H9 (cell line): Measurements from ENCODE around the gene KCNJ11. TPM values are rescaled to one million over a fixed set of nuclear protein-coding genes. Genes with fewer than 3 reads are reported as not detected.

Experiments
- DNase-seq: peaks from one replicate; pipeline ENCODE4 v3.0.0-alpha.2; 2017
- H2AFZ ChIP-seq: one replicate; pipeline ENCODE4 v1.6.1; 2013; ENCODE audit warnings: mild to moderate bottlenecking, low read length, control low read depth, moderate library complexity
- H2AK5ac ChIP-seq: 2 replicates; pipeline ENCODE4 v1.6.1; 2013; ENCODE audit warnings: low read length, control low read depth, mixed read lengths; ENCODE audit not compliant: insufficient read length
- H2BK120ac ChIP-seq: one replicate; pipeline ENCODE4 v1.6.1; 2013; ENCODE audit warnings: low read depth, mild to moderate bottlenecking, low read length, control low read depth, inconsistent platforms; ENCODE audit not compliant: poor library complexity, severe bottlenecking
- H2BK12ac ChIP-seq: 2 replicates; pipeline ENCODE4 v1.6.1; 2013; ENCODE audit warnings: low read length, control low read depth, mixed read lengths, low read depth; ENCODE audit not compliant: insufficient read length
- H2BK15ac ChIP-seq: 2 replicates; pipeline ENCODE4 v1.6.1; 2013; ENCODE audit warnings: low read depth, low read length, control low read depth
- H2BK20ac ChIP-seq: one replicate; pipeline ENCODE4 v1.6.1; 2013; ENCODE audit warnings: low read depth, mild to moderate bottlenecking, low read length, control low read depth, inconsistent platforms; ENCODE audit not compliant: poor library complexity, severe bottlenecking
- H2BK5ac ChIP-seq: 2 replicates; pipeline ENCODE4 v1.6.1; 2013; ENCODE audit warnings: low read length, control low read depth, mixed read lengths; ENCODE audit not compliant: insufficient read length
- H3K14ac ChIP-seq: 2 replicates; pipeline ENCODE4 v1.6.1; 2013; ENCODE audit warnings: low read length, control low read depth; ENCODE audit not compliant: insufficient read depth
- H3K18ac ChIP-seq: 2 replicates; pipeline ENCODE4 v1.6.1; 2013; ENCODE audit warnings: low read depth, mild to moderate bottlenecking, mixed read lengths, low read length, control low read depth; ENCODE audit not compliant: insufficient read length
- H3K23ac ChIP-seq: 2 replicates; pipeline ENCODE4 v1.6.1; 2013; ENCODE audit warnings: low read length, control low read depth, mixed read lengths, low read depth; ENCODE audit not compliant: insufficient read length
- H3K23me2 ChIP-seq: 2 replicates; pipeline ENCODE4 v1.6.1; 2013; ENCODE audit warnings: low read depth, mild to moderate bottlenecking, mixed read lengths, low read length, control low read depth; ENCODE audit not compliant: insufficient read length, poor library complexity, severe bottlenecking
- H3K27ac ChIP-seq: 2 replicates; pipeline ENCODE4 v1.5.1; 2013; ENCODE audit warnings: low read length, control low read depth, mixed read lengths, low read depth; ENCODE audit not compliant: insufficient read length
- H3K27me3 ChIP-seq: 2 replicates; pipeline ENCODE4 v1.6.1; 2013; ENCODE audit warnings: low read length, control low read depth, inconsistent platforms; ENCODE audit not compliant: insufficient read depth
- H3K4ac ChIP-seq: 2 replicates; pipeline ENCODE4 v1.6.1; 2013; ENCODE audit warnings: low read depth, mild to moderate bottlenecking, control low read depth, inconsistent platforms, low read length, moderate library complexity
- H3K4me1 ChIP-seq: 2 replicates; pipeline ENCODE4 v1.6.1; 2013; ENCODE audit warnings: low read length, control low read depth, inconsistent platforms; ENCODE audit not compliant: insufficient read depth
- H3K4me2 ChIP-seq: 2 replicates; pipeline ENCODE4 v1.6.1; 2013; ENCODE audit warnings: low read length, control low read depth, mixed read lengths; ENCODE audit not compliant: insufficient read length, insufficient read depth
- H3K56ac ChIP-seq: 2 replicates; pipeline ENCODE4 v1.6.1; 2013; ENCODE audit warnings: low read depth, mild to moderate bottlenecking, mixed read lengths, low read length, control low read depth; ENCODE audit not compliant: insufficient read length
- H3K79me1 ChIP-seq: 2 replicates; pipeline ENCODE4 v1.6.1; 2013; ENCODE audit warnings: low read depth, mild to moderate bottlenecking, moderate library complexity, low read length, control low read depth, inconsistent platforms; ENCODE audit not compliant: insufficient read depth, poor library complexity, severe bottlenecking
- H3K79me2 ChIP-seq: 2 replicates; pipeline ENCODE4 v1.6.1; 2013; ENCODE audit warnings: low read length, control low read depth, inconsistent platforms; ENCODE audit not compliant: insufficient read depth
- H3K9ac ChIP-seq: 2 replicates; pipeline ENCODE4 v1.6.1; 2013; ENCODE audit warnings: low read length, control low read depth, mixed read lengths; ENCODE audit not compliant: insufficient read length; ENCODE audit errors: extremely low read depth
- H3K9me3 ChIP-seq: one replicate; pipeline ENCODE4 v1.6.1; 2013; ENCODE audit warnings: low read depth, low read length, inconsistent platforms; ENCODE audit not compliant: control insufficient read depth
- H3T11ph ChIP-seq: one replicate; pipeline ENCODE4 v1.6.1; 2013; ENCODE audit warnings: mild to moderate bottlenecking, low read length, control low read depth, inconsistent platforms
- H4K20me1 ChIP-seq: one replicate; pipeline ENCODE4 v1.6.1; 2013; ENCODE audit not compliant: control insufficient read depth, insufficient read length, insufficient read depth
- H4K5ac ChIP-seq: 2 replicates; pipeline ENCODE4 v1.6.1; 2013; ENCODE audit warnings: low read depth, mild to moderate bottlenecking, mixed read lengths, low read length, control low read depth; ENCODE audit not compliant: insufficient read length
- H4K8ac ChIP-seq: replicated peaks from 2 replicates; pipeline ENCODE4 v1.6.1; 2013; ENCODE audit warnings: low read length, control low read depth, mixed read lengths, low read depth; ENCODE audit not compliant: insufficient read length
- H4K91ac ChIP-seq: 2 replicates; pipeline ENCODE4 v1.6.1; 2013; ENCODE audit warnings: low read depth, mild to moderate bottlenecking, moderate library complexity, mixed read lengths, low read length, control low read depth; ENCODE audit not compliant: insufficient read length
- H3K27ac Mint-ChIP-seq, 3 experiments: 2 replicates in 2 of 3; 3 replicates in 1 of 3; pipeline ENCODE4 v1.8.0; 2020 to 2021; ENCODE audit warnings: mixed read lengths in 3 of 3, mild to moderate bottlenecking in 1 of 3, moderate library complexity in 1 of 3
- H3K27me3 Mint-ChIP-seq: 2 replicates; pipeline ENCODE4 v1.8.0; 2021; ENCODE audit warnings: low read depth, mild to moderate bottlenecking, moderate library complexity, mixed read lengths
- H3K36me3 Mint-ChIP-seq, 3 experiments: 2 replicates in 2 of 3; 3 replicates in 1 of 3; pipeline ENCODE4 v1.8.0; 2020 to 2021; ENCODE audit warnings: low read depth in 3 of 3, mixed read lengths in 3 of 3; ENCODE audit not compliant: insufficient read depth in 1 of 3
- H3K4me1 Mint-ChIP-seq, 2 experiments: 2 replicates each; pipeline ENCODE4 v1.8.0; 2020; ENCODE audit warnings: mixed read lengths in 2 of 2
- H3K4me3 Mint-ChIP-seq, 2 experiments: 2 replicates in 1 of 2; 3 replicates in 1 of 2; pipeline ENCODE4 v1.8.0; 2020 to 2021; ENCODE audit warnings: mild to moderate bottlenecking in 2 of 2, mixed read lengths in 2 of 2, moderate library complexity in 1 of 2
- H3K9me3 Mint-ChIP-seq, 2 experiments: 2 replicates in 1 of 2; 3 replicates in 1 of 2; pipeline ENCODE4 v1.8.0; 2020; ENCODE audit warnings: mild to moderate bottlenecking in 2 of 2, mixed read lengths in 2 of 2, moderate library complexity in 1 of 2
- CTCF ChIP-seq: fragments of 200-600 bp; sonication (generic); conservative IDR thresholded peaks from 3 replicates; pipeline ENCODE4 v1.8.0; 2021; ENCODE audit warnings: antibody characterized with exemption, mild to moderate bottlenecking
- WGBS: extraction: QIAGEN DNeasy Blood & Tissue Kit; methylation state at CpG from one replicate; pipeline ENCODE4 v1.1.7; 2013; ENCODE audit warnings: missing lambda C conversion rate, low lambda C conversion rate, mixed read lengths; ENCODE audit not compliant: insufficient read length; ENCODE audit errors: extremely low coverage; 5-methylcytosine and 5-hydroxymethylcytosine counted together
- long read RNA-seq: library from polyadenylated mRNA; unstranded; transcript quantifications from one replicate; pipeline ENCODE4 v2.0.0, GENCODE V29; 2020
- total RNA-seq: library from RNA; stranded (reverse); gene quantifications from 2 replicates; pipeline ENCODE4 v1.2.1, GENCODE V29; 2021

Gene KCNJ11
- total RNA-seq = 2.3 and 2.9 TPM in 2 replicates
- long read RNA-seq, partial matches to known transcripts = 0 of 4 reads
- long read RNA-seq, other reads (novel, unspliced or antisense) = 1 of 4 reads

GRCh38 chr11:17388609-17389210 is at the start of gene KCNJ11:
Gene KCNJ11 (minus strand): TSS chr11:17388659. CDS start chr11:17388091, 568 bp downstream.
- no peak within 1 kb of the TSS for H2BK15ac ChIP-seq
- no peak within 1 kb of the TSS for H2BK12ac ChIP-seq
- H3K23me2 ChIP-seq = no peaks in the 10 kb centered on the region
- Mint-ChIP-seq H3K4me1 (peaks cover 6 to 18% of the 10 kb centered on the region in 2 experiments), H3K4me3 (peak within 1 kb of the TSS; percentile 69 to 81), H3K27me3 (peaks cover 31% of the 10 kb centered on the region), H3K27ac (no peak within 1 kb of the TSS; a peak in 2 of 7 replicates), H3K36me3 (peaks cover 7 to 9% (median 8%) of the 10 kb centered on the region in 3 experiments; a peak in 6 of 7 replicates), H3K9me3 (0 out of 5 replicates have a peak, but pooled peaks cover 0 to 3% of the 10 kb centered on the region in 2 experiments)
- DNase-seq = peak; percentile 71
- H4K91ac ChIP-seq = no peak within 1 kb of the TSS
- WGBS = no CpG with 5 or more reads among the region's 53 CpGs
- H3K23ac ChIP-seq = no peak within 1 kb of the TSS
- no peak within 1 kb of the TSS; the same call in 1 of the 2 replicates for H3K14ac ChIP-seq
- no peak for TF ChIP-seq CTCF
- H3K27ac ChIP-seq = no peak within 1 kb of the TSS
- H2BK5ac ChIP-seq = no peak within 1 kb of the TSS
- no peak within 1 kb of the TSS for H2AFZ ChIP-seq
- H3K9ac ChIP-seq = no peak within 1 kb of the TSS
- no peaks in the 10 kb centered on the region for H3K9me3 ChIP-seq
- no peak within 1 kb of the TSS for H2BK120ac ChIP-seq
- H2BK20ac ChIP-seq = no peak within 1 kb of the TSS
- H3K18ac ChIP-seq = peak within 1 kb of the TSS; percentile 39
- no peaks in the 10 kb centered on the region; the same call in 1 of the 2 replicates for H3K4me1 ChIP-seq
- H3K4ac ChIP-seq = no peak within 1 kb of the TSS
- no peak within 1 kb of the TSS for H4K8ac ChIP-seq
- H3K27me3 ChIP-seq = no peaks in the 10 kb centered on the region
- peaks cover 3% of the 10 kb centered on the region for H4K20me1 ChIP-seq
- H2AK5ac ChIP-seq = no peak within 1 kb of the TSS
- no peaks in the 10 kb centered on the region for H3K79me2 ChIP-seq
- no peak within 1 kb of the TSS for H4K5ac ChIP-seq
- no peak within 1 kb of the TSS for H3T11ph ChIP-seq
- no peak within 1 kb of the TSS for H3K56ac ChIP-seq
- no peaks in the 10 kb centered on the region for H3K79me1 ChIP-seq
- peak within 1 kb of the TSS; percentile 31 for H3K4me2 ChIP-seq
